Activated T-cell treated with anti-CD3 and anti-CD28 coated beads, Interleukin-2, amount 50 U/mL, for 1 hour (primary cell): ENCODE measurements around the gene SLX9.
A peak's percentile ranks its signal among the peaks of the same experiment; 100 is the strongest.

Experiments used
- DNase-seq: peaks from one replicate; pipeline ENCODE4 v3.0.0-alpha.2; 2020

The SLX9 gene

DNA sequence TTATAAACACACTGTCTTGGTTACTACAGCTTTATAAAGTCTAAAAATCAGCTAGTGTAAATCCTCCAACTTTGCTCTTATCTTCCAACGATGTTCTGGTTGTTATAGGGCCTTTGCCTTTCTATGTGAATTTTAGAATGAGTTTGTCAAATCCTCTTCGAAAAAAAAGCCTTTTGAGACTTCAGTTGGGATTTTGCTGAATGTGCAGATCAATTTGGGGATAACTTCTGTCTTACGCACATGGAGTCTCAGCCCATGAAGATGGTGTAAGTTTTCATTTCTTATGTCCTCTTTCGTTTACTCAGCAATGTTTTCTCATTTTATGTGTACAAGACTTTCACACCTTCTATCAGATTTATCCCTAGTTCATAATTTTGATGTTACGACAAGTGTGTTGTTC lies 69.8 kb downstream of the SLX9 start:
- no peak for DNase-seq

DNA sequence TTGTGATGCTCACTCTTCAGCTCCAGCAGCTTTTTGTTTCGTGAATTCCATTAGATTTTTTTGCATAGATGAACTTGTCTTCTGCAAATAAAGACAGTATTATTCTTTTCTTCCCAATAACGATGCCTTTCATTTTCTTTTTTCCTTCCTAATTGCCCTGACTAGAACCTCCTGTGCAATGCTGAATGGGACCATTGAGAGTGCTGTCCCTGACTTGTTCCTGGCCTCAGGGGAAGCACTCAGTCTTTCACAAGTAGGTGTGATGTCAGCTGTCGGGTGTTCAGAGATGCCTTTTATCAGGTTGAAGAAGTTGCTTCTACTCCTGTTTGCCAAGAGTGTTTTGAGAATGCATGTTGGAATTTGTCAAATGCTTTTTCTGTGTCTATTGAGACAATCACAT lies 70.3 kb downstream of the SLX9 start:
- DNase-seq = no peak

DNA sequence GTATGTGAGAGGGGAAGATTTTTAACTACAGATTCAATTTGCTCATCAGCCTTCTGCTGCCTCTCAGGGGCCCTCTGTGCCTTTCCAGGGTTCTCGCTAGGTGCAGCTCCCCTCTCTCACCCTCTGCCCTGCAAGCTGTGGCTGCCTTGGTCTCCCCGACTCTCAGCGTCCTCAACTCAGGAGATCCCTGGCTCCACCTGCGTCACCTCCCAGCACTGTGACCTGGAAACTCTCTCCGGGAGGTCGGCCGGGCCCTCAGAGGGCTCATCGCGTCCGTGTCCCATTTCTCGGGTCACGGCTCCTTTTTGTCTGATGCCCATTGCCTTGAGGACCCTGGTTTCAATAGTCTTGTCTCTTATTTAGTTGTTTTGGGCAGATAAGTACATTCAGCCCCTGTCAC lies 71.0 kb downstream of the SLX9 start:
- DNase-seq = no peak

DNA sequence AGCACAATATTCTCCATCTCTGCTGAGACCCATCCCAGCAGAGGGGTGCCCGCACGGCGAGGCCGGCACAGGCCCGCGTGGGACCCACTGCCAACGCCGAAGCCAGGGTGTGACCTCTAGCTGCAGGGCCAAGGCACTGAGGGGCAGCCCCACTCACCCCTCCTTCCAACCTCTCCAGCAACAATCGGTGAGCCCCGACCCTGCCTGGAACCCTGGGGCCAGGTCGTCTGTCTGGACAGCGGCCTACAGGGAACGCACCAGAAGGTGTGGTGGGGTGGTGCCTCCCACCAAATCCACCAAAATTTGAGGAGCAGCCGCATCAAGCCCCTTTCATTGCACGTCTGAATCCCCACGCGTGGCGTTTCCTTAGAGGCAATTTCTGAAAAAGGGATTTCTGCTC lies 71.6 kb downstream of the SLX9 start:
- no peak for DNase-seq

DNA sequence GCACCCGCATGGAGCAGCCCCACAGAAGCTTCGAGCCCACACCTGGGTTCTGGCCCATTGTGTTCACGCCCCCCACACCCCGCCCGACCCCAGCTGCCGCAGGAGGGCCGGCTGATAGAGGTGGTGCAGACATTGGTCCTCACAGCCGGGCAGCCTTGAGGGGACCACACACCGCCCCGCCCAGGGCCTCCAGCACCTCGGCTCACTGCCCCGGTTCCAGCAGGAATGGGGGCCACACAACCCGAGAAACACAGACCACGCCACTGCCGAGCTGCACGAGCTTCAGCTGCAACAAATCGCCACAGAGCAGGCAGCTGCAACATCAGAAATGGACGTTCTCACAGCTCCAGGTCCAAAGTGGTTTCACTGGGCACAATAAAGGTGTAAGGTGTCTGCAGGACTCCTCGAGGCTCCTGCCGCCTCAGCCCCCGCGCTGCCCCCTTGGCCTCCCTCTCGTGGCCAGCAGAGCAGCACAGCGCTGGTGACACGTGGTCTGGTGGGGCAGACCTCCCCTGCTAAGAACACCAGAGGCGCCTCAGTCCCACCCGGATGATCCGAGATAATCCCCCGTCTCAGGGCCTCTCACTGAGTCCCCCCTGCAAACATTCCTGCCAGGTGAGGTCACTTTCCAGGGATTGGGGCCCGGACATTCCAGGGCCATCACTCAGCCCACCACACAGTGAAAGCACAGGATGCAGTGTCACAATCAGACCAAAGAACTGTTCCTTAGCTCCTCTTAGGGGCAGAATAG lies 72.3 kb downstream of the SLX9 start:
- no peak for DNase-seq

DNA sequence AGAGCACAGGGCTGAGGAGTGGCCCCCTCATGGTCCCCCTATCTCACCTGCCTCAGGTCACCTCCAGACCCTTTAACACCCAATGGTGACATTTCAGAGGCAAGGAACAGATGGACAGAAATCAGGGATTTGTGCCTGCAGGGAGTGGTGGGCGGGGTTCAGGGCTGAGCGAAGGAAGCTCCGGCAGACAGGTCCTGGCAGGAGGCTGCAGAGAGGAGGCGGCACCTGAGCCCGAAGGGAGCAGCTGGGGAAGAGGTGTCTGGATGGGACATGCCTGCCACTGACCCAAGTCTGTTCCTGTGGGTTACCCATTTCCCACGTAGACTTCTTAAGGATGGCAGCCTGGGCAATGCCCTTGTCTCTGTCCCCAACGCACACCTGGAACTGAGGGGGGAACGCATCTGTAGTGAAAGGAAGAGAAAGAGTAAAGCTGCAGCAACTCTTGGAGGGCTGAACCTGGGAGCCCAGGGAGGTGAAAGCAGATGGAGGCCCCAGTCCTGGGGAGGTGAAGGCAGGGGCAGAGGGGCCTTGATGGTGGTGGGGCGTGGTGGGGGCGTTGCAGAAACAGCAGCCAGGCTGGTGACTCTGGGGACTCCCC lies 72.9 kb downstream of the SLX9 start:
- DNase-seq = no peak

DNA sequence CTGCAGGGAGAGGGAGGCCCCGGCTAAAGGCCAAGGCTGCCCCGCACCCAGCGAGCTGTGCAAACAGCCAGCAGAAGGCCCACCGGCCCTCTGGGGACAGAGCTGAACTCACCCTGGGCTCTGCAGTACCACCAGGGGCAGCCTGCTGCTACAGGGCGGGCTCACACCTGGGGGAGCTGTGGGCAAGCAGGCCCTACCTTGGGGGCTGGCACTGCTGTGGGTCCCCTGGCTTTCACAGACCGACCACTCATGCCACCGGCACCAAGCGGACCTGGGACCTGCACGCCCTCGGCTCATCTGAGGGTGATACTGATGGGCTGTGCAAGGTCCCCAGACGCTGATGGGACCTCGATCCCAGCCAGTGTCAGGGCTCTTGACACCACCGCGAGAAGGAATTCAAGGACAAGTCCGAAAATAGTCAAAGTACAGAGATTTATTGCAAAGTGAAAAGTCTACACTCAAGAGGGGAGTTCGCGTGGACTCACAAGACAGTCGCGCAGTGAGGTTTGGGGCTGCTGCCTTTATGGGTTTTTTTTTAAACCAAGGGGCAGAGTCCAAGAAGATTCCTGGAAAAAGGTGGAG lies 73.5 kb downstream of the SLX9 start:
- no peak for DNase-seq

DNA sequence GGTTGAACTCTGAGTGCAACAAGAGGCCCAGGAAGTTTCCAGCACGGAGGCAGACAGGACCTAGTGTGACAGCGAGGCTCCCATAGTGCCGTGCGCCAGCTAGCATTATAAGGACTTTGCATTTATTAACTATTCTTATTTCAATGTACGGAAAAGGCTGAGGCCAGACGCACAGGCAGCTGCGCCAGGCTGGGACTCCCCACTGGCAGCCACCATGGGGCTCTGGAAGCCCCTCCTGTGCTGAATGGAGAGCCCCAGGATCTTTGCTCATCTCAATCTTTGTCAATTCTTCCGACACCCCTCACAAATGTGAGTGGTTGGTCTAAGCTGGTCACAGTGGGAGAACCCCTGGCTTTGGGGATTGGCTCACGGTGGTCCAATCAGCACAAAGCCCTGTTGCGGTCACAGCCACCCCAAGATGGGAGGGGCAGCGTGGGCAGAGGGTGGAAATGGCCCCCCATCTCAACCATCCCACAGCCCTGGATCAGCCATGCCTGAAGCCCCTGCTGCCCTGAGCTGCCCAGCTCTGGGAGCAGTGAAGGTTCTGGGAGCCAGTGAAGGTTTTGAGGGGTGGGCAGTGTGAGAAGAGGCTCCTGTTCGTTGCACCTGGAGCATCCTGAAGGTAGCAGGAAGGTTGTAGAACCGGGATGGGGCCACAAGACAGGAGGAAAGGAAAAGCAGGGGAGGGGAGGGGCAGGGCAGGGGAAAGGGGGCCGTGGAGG lies 75.1 kb downstream of the SLX9 start:
- no peak for DNase-seq

DNA sequence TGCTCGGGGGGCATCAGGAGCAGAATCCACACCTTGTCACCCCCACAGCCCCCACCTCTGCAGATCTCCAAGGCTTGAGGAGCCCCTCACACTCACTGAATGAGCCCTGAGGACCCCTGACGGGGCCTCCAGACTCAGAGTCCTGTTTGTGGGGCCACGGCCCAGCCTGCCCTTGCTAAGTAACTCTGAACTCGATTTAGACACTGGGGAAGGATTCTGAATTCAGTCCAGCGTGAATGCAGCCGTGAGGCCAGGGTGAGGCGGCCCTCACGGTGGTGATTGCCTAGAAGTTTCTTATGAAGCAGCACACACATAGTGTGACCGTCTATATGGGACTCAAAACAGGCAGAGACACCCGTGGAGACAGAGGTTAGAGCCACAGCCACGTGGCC lies 75.6 kb downstream of the SLX9 start:
- DNase-seq = no peak

DNA sequence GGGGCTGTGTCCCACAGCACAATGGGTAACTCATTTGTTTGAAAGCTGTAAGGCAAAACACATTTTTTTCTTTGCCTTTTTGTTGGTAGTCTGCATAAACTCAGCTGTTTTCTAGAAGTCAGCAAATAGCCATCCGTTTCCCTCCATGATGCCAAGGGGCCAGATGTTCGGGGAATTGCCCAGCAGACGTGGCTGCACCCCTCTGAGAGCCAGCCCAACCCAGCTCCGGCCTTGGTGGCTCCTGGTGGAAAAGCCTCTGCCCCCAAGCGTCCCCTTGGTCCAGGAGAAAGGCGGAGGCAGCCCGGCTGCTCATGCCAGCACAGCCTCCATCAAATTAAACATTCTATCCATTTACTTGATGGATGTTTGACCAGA lies 76.2 kb downstream of the SLX9 start:
- DNase-seq = no peak

DNA sequence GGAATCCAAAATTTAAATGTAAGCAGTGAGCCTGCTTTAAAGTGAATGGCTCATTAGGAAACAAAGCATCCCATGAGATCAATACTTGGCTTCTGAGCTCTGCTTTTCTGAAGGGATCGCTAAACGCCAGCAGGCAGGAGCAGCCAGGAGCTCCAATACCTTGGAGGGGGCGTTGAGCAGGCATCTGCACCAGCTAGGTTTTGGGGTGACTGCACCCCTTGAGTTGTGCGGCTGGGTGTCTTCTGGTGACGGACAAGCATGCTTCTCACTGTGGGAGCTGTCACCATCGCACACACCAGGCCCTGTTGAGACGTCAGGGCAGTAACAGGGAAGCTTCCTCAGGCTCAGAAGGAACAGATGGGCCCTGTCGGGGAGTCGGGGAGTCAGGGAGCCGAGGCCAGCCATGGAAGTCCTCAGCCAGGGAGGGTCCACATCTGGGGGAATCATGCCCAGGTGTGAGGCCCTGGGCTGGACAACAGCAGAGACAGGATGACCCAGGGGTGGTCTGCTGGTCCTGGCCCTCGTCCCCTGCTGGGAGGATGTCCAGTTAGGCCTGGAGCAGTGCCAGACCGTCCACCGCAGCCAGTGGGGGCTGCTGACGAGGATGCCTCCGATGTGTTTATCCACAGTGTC lies 76.7 kb downstream of the SLX9 start:
- no peak for DNase-seq

DNA sequence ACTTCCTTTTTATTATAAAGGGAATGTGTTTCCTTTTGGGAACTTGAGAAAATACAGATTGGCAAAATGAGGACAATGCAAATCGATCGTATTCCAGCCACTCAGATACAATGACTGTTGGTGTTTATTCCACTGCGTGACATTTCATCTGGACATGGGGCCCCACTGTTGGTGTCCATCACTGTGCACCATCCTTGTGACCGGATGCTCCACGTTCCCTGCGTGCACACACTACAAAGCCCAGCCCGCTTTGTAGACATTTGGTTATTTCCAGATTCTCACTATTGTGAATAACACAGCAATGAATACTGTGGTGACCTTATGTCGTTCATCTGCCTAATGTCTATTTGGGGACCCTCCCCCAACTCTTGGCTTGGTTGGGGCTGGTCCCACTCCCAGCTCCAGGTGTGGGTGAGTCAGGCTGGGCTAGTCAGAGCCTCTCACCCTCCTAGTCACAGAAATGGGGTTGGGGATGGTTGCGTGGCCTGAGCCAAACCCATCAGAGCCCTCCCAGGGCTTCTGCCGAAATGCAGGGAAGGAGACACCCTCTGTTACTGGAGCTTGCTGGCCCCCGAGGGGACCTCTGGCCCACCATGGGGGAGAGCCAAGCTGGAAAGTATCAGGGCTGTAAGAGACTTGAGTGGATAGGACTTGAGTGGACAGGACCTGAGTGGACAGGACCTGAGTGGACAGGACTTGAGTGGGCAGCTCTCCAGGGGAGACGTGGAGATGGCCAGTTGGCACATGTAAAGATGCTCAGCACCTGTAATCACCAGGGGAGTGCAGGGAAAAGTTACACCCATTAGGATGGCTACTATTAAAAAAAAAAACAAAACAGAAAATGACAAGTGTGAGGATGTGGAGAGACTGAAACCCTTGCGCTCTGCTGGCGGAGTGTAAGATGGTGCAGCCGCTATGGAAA lies 77.5 kb downstream of the SLX9 start:
- no peak for DNase-seq

DNA sequence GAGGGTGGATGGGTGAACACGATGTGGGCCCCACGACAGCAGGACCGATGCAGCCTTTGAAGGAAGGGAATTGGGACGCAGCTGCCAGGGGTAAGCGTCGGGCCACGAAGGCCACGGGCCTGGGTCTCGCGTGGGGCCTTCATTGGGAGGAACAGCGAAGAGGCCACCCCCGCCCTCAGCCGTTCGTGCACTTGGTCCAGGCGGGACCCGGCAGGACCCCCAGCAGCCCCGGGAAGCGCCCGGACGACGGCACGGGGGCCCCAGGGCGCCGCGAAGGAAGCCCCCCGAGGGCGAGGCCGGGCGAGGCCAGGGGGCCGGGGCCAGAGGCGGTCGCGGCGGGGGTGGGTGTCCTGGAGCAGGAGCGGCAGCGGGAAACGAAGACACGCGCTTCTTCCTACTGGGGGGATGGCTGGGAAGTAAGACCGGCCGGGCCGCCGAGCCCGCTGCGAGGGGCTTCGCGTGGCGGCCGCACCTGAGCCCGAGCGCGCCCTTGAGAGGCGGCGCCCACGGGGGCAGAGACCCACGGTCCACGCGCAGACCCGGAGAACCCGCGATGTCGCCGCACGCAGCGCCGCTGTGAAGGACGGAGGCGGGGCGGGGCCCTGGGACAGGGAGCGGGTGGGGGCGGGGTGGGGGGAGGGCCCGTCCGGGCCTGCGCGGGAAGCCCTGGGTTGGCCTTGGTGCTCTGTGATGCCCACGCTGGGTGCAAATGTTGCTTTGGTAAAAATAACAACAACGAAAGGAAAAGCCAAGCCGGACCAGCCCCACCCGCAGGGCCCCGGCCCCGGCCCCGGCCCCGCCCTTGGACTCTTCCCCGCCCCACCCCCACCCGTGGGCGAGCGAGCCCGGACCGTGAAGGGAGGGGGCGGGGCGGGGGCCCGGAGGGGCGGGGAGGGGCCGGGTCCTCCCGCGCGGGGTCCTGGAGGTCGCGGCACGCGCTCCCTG lies 78.6 kb downstream of the SLX9 start:
- DNase-seq = peak; percentile 25

DNA sequence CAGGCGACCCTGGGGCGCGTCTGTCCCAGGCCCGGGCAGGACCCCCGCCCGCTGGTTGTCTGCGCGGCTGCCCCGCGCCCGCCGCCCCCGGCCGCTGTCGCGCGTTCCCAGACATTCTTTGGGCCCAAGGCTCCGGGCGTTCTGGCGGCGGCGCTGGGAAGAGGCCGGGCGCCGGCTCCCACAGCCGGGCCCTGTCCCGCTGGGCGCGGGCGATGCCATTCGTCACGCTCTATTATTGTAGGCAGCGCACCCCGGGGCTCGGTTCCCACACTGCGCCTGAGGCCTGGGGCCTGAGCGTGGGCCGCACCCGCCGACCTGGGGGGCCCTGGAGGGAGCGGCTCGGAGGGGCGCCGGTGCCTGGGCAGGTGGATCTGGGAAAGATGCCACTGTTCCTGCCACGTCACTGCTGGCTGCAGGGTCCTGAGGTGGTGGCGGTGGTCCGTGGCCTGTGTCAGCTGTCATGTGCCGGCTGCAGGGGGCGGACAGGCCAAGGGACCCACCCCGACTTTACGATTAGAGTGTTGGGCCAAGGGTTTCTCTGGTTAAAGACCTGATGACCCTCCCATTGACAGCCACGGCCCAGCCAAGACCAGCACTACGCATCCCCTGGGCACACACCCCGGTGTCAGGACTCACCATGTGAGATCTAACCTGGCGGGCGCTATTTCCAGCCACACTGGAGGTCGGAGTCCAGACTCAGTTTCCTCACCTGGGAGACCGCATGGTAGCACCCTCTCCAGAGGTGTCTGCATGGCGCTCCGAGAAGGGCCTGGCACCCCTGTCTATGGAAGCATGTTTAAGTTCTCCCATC lies 79.5 kb downstream of the SLX9 start:
- no peak for DNase-seq

DNA sequence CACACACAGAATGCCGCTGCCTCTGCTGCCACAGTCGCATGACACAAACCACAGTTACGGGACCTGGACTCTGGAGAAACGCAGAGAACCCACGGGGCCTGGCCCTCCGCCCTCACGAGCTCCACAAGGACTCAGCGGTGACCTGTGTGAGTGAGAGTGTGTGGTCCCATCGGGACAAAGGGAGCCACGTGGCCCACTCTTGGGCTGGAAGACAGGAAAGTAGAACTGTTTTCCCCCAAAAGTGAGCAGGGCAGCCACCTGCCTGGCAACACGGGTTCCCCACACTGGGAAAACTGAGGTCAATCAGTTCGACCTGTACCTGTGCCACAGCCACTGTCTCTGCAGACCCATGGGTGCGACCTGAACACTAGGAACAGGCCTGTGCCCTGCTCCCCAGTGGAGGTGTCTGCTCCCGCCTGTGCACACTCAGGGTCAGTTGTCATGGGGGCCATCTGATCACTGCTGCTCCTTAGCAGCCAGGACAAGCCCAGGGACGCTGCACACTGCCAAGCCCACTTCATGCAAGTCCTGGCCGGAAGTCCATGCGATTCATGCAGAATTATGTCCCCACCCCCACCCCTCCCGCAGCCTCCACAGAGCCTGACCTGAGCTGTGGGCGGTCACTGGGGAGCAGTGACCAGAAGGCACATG lies 80.2 kb downstream of the SLX9 start:
- DNase-seq = peak; percentile 13

DNA sequence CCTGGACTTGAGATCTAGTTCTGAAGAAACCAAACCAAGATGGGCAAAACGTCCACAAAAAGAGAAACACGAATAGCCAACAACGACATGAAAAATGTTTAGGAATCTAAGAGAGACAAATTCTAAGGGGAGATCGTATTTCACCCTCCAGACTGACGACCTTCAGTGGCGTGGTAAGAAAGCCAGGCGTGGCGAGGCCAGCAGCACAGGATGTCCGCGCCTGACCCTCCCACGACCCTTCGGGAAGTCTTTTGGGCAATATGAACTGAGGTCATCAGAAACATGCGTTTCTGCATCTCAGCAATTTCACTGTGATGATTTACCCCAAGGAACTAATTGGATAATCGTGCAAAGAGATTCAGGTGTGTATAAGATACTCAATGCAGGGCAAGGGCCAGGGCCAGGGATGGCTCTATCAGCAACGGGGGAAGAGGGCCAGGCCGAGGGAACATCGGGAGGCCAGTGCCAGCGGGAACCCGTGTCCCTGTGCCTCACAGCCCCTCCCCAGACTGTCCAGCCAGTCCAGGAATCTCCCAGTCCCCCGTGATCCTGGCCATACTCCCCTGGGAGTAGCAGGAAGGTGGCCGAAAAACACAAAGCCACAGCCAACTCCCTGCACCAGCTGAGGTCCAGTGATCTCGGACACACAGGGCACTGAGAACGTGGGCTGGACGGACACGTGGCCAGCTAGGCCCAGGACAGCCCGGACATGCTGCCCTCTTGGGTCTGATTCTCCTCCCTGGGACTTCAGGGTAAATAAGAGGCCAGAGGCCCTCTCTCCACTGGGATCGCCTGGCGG lies 81.0 kb downstream of the SLX9 start:
- DNase-seq = no peak

DNA sequence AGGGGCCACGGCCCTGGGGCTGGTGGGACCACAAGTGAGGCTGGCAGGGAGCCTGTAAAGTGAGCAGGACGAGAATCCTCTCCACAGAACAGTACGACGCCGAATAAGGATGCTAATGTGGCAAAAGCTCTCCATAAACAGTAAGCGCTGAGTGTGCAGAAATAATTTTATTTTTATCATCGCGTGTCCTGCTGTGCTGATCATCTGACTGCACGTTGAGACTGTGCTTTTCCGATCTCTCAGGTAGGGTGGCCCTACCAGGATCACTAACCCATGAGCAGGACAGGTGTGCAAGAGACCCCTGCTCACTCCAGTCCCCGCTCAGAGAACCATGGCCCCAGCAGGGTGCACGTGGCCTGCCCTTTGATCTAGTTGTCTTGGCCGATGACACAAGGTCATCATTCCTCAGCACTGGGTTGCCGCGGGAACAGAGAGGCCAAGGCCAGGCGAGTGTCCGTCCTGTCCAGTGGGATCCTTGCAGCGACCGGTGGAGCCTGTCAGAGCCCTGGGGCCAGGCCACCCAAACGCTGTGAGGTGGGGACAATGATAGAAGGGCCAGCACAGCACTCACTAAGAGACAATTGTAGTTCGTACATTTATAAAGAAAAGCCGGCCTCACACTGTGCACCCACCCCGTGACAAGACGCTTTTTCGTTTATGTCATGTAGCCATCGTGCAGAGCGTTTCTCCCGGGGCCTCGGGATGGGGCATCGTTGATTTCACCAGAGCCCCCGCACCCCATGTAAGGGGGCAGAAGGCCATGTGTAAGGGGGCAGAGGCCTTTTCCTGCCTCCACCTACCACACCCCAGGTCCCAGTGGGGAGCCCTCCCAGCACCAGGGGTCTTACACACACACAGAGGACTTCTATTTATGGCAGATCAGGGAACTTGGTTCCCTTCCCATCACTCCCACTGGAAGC lies 81.9 kb downstream of the SLX9 start:
- DNase-seq = no peak

DNA sequence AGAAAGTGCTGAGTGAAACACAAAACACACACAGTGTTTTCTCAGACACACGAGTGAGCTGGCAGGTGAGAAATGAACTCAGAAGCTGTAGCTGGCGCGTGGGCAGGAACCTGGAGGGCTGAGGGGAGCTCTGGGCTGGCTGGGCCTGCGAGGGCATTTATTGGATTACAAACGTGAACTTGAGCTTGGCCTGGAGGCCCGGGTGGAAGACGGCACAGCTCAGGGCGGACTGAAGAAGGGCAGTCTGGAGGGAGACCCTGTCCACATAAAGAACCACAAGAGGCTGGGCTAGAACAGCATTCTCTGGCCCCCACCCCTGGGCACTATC lies 82.5 kb downstream of the SLX9 start:
- DNase-seq = no peak
